Panc1 (cell line): ENCODE measurements around the gene FCGR3A. TPM values are rescaled to one million over a fixed set of nuclear protein-coding genes. Genes with fewer than 3 reads are reported as not detected.
"Not testable (repeated sequence)": the region's sequence is repeated elsewhere in the genome, so short reads cannot be mapped to it uniquely, and the experiment has no call there.

Source experiments
- ATAC-seq: fragments of 200-7000 bp; cut with Tn5 transposase; 2 replicates; pipeline ENCODE4 v1.9.1; 2020; ENCODE audit warnings: mild to moderate bottlenecking, moderate library complexity
- BruUV-seq: library from RNA; stranded (reverse); fragments of 400-500 nt; replicated peaks from 2 replicates; lab custom pipeline; 2021; lab: Mats Ljungman, UMichigan
- CTCF ChIA-PET: fragments of 300-600 bp; sonication (Branson Sonifier 250); formaldehyde crosslinking; loops from one replicate; lab custom pipeline; 2022; ENCODE audit warnings: antibody characterized with exemption; lab: Charles Lee
- POLR2A ChIA-PET: fragments of 300-600 bp; sonication (Branson Sonifier 250); formaldehyde crosslinking; loops from one replicate; lab custom pipeline; 2022; ENCODE audit warnings: antibody characterized with exemption; lab: Charles Lee
- DNase-seq: peaks from one replicate; pipeline ENCODE4 v3.0.0-alpha.2; 2010; ENCODE audit warnings: low read depth, low spot score
- H3K27ac ChIP-seq: 2 replicates; pipeline ENCODE4 v1.5.1; 2011; ENCODE audit warnings: mild to moderate bottlenecking, low read length, inconsistent platforms
- H3K27me3 ChIP-seq: fragments of 200-500 bp; sonication (Bioruptor generic); 2 replicates; pipeline ENCODE4 v1.6.0; 2014; ENCODE audit warnings: low read length, inconsistent platforms; ENCODE audit not compliant: control insufficient read depth, insufficient read depth
- H3K36me3 ChIP-seq: fragments of 200-500 bp; sonication (Bioruptor generic); 2 replicates; pipeline ENCODE4 v1.5.1; 2014; ENCODE audit warnings: inconsistent platforms, mild to moderate bottlenecking, low read length, moderate library complexity; ENCODE audit not compliant: control insufficient read depth, insufficient read depth
- H3K4me1 ChIP-seq: 2 replicates; pipeline ENCODE4 v1.5.1; 2011; ENCODE audit warnings: inconsistent platforms, mild to moderate bottlenecking, low read length, moderate library complexity; ENCODE audit not compliant: control insufficient read depth, insufficient read depth
- H3K4me3 ChIP-seq, 2 experiments: 2 replicates each; pipeline ENCODE4 v1.5.1; 2011 to 2012; ENCODE audit warnings: low read depth in 2 of 2, low read length in 2 of 2, mild to moderate bottlenecking in 2 of 2, inconsistent platforms in 1 of 2, moderate library complexity in 1 of 2
- H3K9me3 ChIP-seq: fragments of 200-500 bp; sonication (Bioruptor generic); 2 replicates; pipeline ENCODE4 v1.5.1; 2014; ENCODE audit warnings: low read depth, mild to moderate bottlenecking, inconsistent platforms, low read length, moderate library complexity; ENCODE audit not compliant: control insufficient read depth, insufficient read depth
- POLR2AphosphoS5 ChIP-seq: IDR thresholded peaks from 2 replicates; pipeline ENCODE4 v1.6.1; 2012; ENCODE audit warnings: mild to moderate bottlenecking, low read depth, low read length, moderate library complexity
- in situ Hi-C: cut with HindIII; loops from 2 replicates; pipeline ENCODE4 v1.10.0; 2016; ENCODE audit warnings: low sequenced_read_pairs, low pct_unique_long_range_greater_than_20kb
- intact Hi-C: fragments of 100-400 bp; cut with micrococcal nuclease; formaldehyde crosslinking; loops from one replicate; pipeline ENCODE4 v1.10.0; 2022; ENCODE audit not compliant: unreplicated experiment
- total RNA-seq: library from RNA; stranded (reverse); gene quantifications from one replicate; pipeline ENCODE4 v1.2.1, GENCODE V29; 2021; ENCODE audit not compliant: unreplicated experiment

FCGR3A gene
- total RNA-seq, 1 experiment from 2014 or later = 0.13 TPM

DNA sequence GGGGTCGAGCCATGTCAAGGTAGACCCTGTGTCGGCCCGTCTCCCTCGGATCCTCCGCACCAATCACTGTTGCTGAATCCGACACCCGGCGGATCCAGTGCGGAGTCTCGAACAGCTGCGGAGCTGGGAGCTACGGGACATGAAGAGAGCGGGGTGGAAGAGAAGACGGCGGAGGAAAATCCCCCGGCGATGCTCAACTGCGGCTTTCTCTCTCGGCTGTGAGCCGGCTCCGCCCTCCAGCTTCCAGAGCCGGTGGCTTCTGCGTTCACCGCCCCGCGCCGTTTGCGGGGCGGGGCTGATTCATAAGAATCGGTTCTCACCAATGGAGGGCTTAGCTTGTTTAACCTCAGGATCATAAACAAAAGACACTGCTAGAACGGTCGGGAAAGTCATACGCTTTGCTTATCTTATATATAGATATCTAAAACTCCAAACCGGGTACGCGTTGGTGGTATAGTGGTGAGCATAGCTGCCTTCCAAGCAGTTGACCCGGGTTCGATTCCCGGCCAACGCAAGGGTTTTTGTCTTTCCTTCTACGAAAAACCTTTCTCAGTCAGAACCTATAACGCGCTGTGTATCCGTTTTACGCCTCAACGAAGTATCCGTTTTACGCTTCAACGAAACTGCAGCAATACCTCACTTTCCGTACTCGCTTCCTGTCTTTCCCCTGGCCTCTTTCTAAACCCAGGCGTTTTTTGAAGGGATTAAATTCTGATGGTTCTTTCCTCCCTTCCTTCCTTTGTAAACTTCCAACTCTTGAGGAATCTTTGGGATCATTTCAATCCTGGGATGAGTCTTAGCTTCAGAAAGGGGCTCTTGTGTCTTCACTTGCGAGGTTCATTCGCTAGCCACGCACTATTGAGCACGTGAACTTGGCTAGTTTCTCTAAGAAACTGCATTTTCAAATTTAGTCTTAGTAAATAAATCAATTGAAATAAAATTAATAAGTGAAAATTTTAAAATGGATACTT lies 18.7 kb downstream of the FCGR3A start:
- H3K27me3 ChIP-seq, BruUV-seq: not testable (repeated sequence)
- in situ Hi-C loops = loop anchor here (25.0 kb wide), 1 partner anchor 206 kb away; the partner anchor contains the start of gene DUSP12

DNA sequence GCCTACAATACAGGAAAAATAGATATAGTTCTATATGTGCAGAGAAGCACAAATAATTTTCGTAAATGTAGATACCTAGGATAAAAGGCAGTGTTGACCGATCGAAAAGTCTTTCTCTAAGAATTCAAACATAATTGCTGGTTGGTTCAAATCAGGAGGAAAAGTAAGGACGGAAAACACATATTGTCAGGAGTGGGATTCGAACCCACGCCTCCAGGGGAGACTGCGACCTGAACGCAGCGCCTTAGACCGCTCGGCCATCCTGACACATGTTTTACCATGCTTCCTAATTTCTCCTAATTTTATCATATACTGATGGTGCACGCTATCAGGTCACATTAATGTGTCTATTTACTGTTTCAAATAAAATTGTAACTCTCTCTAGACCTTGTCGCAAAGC lies 19.5 kb downstream of the FCGR3A start:
- not testable (repeated sequence) for DNase-seq

More for the DNA sequence above, 18.7 kb downstream of the FCGR3A start:
- H3K9me3 ChIP-seq, CTCF ChIA-PET, H3K36me3 ChIP-seq: not testable (repeated sequence)
- H3K27ac ChIP-seq = peak overlapping the region; percentile 86
- intact Hi-C loops = loop anchor here (10.0 kb wide), 1 partner anchor 214 kb away; the partner anchor contains the start of gene DUSP12
- peaks cover 13% of the 10 kb centered on the region for H3K4me1 ChIP-seq
- 0 out of 2 replicates have a peak, but pooled peaks have one; percentile 20 for TF ChIP-seq POLR2AphosphoS5
- POLR2A ChIA-PET = interaction anchor here (0.6 kb wide), 1 partner anchor 9 kb away, joined by 3 read pairs; no protein-coding TSS in a partner anchor
- ATAC-seq = peak; percentile 88
- peak overlapping the region; percentile 62 to 71 for H3K4me3 ChIP-seq
- DNase-seq = peak; percentile 92

DNA sequence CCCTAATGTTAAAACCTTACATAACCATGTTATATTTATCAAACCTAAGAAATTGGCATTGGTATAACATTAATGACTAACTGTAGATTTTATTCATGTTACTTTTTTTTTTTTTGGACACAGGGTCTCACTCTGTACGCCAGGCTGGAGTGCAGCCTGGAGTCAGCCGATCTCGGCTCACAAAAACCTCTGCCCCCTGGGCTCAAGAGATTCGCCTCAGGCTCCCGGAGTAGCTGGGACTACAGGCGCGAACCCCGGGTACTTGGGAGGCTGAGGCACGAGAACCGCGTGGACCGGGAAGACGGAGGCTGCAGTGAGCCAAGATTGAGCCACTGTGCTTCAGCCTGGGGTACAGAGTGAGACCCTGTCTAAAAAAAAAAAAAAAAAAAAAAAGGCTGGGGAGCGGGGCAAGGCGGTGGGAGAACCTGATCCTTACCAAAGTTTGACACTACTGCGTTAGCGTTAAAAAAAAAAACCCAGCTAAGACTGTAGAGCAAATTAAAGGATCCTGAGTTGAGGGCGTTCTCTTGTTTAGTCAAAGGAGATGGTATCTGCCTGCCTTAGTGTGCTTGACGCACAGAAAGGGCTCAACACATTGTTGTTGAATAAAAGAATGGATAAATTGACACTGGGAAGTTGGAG lies 20.0 kb downstream of the FCGR3A start:
- POLR2A ChIA-PET = interaction anchor here (0.6 kb wide), 1 partner anchor 16 kb away, joined by 6 read pairs; no protein-coding TSS in a partner anchor
- CTCF ChIA-PET = not testable (repeated sequence)
- ATAC-seq = 0 out of 2 replicates have a peak, but pooled peaks have one; percentile 1

More for the DNA sequence above, 19.5 kb downstream of the FCGR3A start:
- BruUV-seq, CTCF ChIA-PET, H3K36me3 ChIP-seq, H3K27me3 ChIP-seq, H3K9me3 ChIP-seq: not testable (repeated sequence)
- intact Hi-C loops (loop anchor here (10.0 kb wide), 1 partner anchor 215 kb away; the partner anchor contains the start of gene DUSP12), in situ Hi-C loops (loop anchor here (25.0 kb wide), 1 partner anchor 207 kb away; the partner anchor contains the start of gene DUSP12)
- Histone ChIP-seq H3K4me3 (peak overlapping the region; percentile 62 to 71), H3K4me1 (peaks cover 13% of the 10 kb centered on the region), H3K27ac (peak overlapping the region; percentile 78; the same call in 1 of the 2 replicates)
- peak; percentile 82 for ATAC-seq
- POLR2A ChIA-PET = interaction anchor here (0.6 kb wide), 2 partner anchors 8 to 15 kb away, joined by 3 to 6 read pairs; no protein-coding TSS in a partner anchor

DNA sequence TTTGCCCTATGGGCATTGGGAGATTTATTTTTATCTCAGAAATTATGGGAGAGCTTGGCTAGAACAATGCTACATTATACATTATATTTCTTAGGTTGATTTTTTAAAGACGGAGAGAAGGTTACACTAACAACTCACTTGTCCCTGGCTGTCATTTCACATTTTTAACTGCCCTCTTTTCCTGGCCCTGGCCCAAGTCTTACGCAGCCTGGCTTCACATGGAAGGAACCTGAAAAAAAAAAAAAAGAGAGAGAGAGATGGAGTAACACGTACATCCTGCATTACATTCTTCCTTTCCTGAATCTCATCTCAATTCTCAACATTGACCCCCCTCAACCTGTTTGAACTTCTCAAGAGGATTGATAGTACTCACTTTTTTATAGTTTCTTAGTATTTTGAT lies 21.1 kb downstream of the FCGR3A start:
- H3K4me3 ChIP-seq, H3K27me3 ChIP-seq, intact Hi-C loops, H3K27ac ChIP-seq, DNase-seq, ATAC-seq, BruUV-seq, CTCF ChIA-PET, H3K36me3 ChIP-seq, H3K9me3 ChIP-seq, POLR2A ChIA-PET: not testable (repeated sequence)
- in situ Hi-C loops = loop anchor here (25.0 kb wide), 1 partner anchor 209 kb away; the partner anchor contains the start of gene DUSP12
- H3K4me1 ChIP-seq = peaks cover 13% of the 10 kb centered on the region

More for the DNA sequence above, 20.0 kb downstream of the FCGR3A start:
- not testable (repeated sequence) for H3K27me3 ChIP-seq, BruUV-seq, H3K27ac ChIP-seq, DNase-seq, H3K36me3 ChIP-seq, H3K9me3 ChIP-seq
- in situ Hi-C loops = loop anchor here (25.0 kb wide), 1 partner anchor 208 kb away; the partner anchor contains the start of gene DUSP12
- intact Hi-C loops = loop anchor here (10.0 kb wide), 1 partner anchor 215 kb away; the partner anchor contains the start of gene DUSP12
- Histone ChIP-seq H3K4me3 (peak overlapping the region; percentile 62 to 71), H3K4me1 (peaks cover 13% of the 10 kb centered on the region)

DNA sequence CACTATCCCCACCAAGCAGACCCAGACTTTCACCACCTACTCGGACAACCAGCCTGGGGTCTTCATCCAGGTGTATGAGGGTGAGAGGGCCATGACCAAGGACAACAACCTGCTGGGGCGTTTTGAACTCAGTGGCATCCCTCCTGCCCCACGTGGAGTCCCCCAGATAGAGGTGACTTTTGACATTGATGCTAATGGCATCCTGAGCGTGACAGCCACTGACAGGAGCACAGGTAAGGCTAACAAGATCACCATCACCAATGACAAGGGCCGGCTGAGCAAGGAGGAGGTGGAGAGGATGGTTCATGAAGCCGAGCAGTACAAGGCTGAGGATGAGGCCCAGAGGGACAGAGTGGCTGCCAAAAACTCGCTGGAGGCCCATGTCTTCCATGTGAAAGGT lies 23.7 kb downstream of the FCGR3A start:
- H3K27ac ChIP-seq, H3K4me3 ChIP-seq, H3K9me3 ChIP-seq, ATAC-seq, H3K4me1 ChIP-seq, H3K36me3 ChIP-seq, DNase-seq, intact Hi-C loops, H3K27me3 ChIP-seq, CTCF ChIA-PET, POLR2A ChIA-PET, BruUV-seq: not testable (repeated sequence)
- in situ Hi-C loops = loop anchor here (25.0 kb wide), 1 partner anchor 211 kb away; the partner anchor contains the start of gene DUSP12

DNA sequence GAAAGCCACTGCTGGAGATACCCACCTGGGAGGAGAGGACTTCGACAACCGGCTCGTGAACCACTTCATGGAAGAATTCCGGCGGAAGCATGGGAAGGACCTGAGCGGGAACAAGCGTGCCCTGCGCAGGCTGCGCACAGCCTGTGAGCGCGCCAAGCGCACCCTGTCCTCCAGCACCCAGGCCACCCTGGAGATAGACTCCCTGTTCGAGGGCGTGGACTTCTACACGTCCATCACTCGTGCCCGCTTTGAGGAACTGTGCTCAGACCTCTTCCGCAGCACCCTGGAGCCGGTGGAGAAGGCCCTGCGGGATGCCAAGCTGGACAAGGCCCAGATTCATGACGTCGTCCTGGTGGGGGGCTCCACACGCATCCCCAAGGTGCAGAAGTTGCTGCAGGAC lies 24.3 kb downstream of the FCGR3A start:
- H3K36me3 ChIP-seq, DNase-seq, ATAC-seq, H3K9me3 ChIP-seq, BruUV-seq, CTCF ChIA-PET, intact Hi-C loops, POLR2A ChIA-PET, H3K27me3 ChIP-seq, H3K4me1 ChIP-seq, H3K27ac ChIP-seq: not testable (repeated sequence)
- H3K4me3 ChIP-seq = peak overlapping the region in 1 of 2 experiments; percentile 72; a peak in 2 of 4 replicates
- in situ Hi-C loops = loop anchor here (25.0 kb wide), 1 partner anchor 212 kb away; the partner anchor contains the start of gene DUSP12
